ENCODE results near the gene CNOT11. TPM values are rescaled to one million over a fixed set of nuclear protein-coding genes. Genes with fewer than 3 reads are reported as not detected.

The CNOT11 gene
- total and polyA plus RNA-seq, 2 of the 13 experiments (the other 11 are each of a cell fraction or from before 2014, with no cell fraction given): 114 to 209 TPM

DNA sequence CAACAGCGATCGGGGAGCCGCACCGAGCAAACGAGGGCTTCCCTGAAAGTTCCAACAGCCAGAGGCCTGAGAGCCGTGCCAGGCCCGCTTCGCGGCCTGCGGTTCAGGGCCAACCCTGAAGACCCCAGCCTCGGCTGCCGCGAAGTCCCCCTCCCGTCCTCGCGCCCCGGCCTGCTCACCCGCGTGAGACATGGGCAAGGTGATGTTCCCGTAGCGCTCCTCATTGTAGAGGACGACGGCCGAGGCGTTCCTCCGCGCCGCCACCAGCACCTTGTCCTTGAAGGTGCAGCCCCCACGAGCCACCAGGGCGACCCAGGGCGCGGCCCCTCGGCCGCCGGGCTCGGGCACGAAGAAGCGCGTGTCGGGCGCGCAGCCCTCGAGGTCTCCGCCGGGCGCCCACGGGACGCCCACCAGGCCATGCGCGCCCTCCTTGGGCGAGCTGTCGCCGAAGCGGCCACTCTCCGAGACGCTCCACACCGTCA, 55.3 kb downstream of the CNOT11 start (continued):
- TF ChIP-seq SNAI1 (CRISPR knock-in tag; IDR thresholded peaks at IDR 0.05; ENCODE audit: borderline replicate concordance) (no peak; the same call in 1 of the 2 replicates), ISX (CRISPR knock-in tag; conservative IDR thresholded peaks at IDR 0.05) (0 out of 2 replicates have a peak, but pooled peaks have one; percentile 50), ZNF781 (CRISPR knock-in tag; IDR thresholded peaks at IDR 0.05; ENCODE audit: borderline replicate concordance, not compliant biosample characterization) (peak; percentile 23), MEIS2 (CRISPR knock-in tag; IDR thresholded peaks at IDR 0.05) (peak; percentile 15; the same call in 1 of the 2 replicates), ZBTB1 (CRISPR knock-in tag; IDR thresholded peaks at IDR 0.05; ENCODE audit: borderline replicate concordance) (no peak), ZNF558 (CRISPR knock-in tag; IDR thresholded peaks at IDR 0.05; ENCODE audit: borderline replicate concordance) (0 out of 2 replicates have a peak, but pooled peaks have one; percentile 30), ASH2L (IDR thresholded peaks at IDR 0.05; ENCODE audit: insufficient read length, low read depth, low read length) (no peak), ATM (IDR thresholded peaks at IDR 0.05; ENCODE audit: borderline replicate concordance) (no peak), FOSL1 (CRISPR knock-in tag; IDR thresholded peaks at IDR 0.05; ENCODE audit: borderline replicate concordance) (no peak), MTA1 (CRISPR knock-in tag; IDR thresholded peaks at IDR 0.05; ENCODE audit: borderline replicate concordance) (no peak), CENPT (CRISPR knock-in tag; IDR thresholded peaks at IDR 0.05; ENCODE audit: low read depth) (no peak), ZSCAN9 (CRISPR knock-in tag; IDR thresholded peaks at IDR 0.05; ENCODE audit: borderline replicate concordance) (no peak), EP300 (IDR thresholded peaks at IDR 0.05; ENCODE audit: low read depth in 2 of 2, low read length in 2 of 2) (no peak), EP300 (CRISPR knock-in tag; IDR thresholded peaks at IDR 0.05; ENCODE audit: borderline replicate concordance) (no peak), HDAC2 (CRISPR knock-in tag; IDR thresholded peaks at IDR 0.05) (no peak), FOXM1 (CRISPR knock-in tag; IDR thresholded peaks at IDR 0.05) (no peak)
- TF ChIP-seq, protein P1, sequence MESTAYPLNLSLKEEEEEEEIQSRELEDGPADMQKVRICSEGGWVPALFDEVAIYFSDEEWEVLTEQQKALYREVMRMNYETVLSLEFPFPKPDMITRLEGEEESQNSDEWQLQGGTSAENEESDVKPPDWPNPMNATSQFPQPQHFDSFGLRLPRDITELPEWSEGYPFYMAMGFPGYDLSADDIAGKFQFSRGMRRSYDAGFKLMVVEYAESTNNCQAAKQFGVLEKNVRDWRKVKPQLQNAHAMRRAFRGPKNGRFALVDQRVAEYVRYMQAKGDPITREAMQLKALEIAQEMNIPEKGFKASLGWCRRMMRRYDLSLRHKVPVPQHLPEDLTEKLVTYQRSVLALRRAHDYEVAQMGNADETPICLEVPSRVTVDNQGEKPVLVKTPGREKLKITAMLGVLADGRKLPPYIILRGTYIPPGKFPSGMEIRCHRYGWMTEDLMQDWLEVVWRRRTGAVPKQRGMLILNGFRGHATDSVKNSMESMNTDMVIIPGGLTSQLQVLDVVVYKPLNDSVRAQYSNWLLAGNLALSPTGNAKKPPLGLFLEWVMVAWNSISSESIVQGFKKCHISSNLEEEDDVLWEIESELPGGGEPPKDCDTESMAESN (CRISPR knock-in tag; conservative IDR thresholded peaks at IDR 0.05): peak; percentile 49
- TF ChIP-seq, protein P2, sequence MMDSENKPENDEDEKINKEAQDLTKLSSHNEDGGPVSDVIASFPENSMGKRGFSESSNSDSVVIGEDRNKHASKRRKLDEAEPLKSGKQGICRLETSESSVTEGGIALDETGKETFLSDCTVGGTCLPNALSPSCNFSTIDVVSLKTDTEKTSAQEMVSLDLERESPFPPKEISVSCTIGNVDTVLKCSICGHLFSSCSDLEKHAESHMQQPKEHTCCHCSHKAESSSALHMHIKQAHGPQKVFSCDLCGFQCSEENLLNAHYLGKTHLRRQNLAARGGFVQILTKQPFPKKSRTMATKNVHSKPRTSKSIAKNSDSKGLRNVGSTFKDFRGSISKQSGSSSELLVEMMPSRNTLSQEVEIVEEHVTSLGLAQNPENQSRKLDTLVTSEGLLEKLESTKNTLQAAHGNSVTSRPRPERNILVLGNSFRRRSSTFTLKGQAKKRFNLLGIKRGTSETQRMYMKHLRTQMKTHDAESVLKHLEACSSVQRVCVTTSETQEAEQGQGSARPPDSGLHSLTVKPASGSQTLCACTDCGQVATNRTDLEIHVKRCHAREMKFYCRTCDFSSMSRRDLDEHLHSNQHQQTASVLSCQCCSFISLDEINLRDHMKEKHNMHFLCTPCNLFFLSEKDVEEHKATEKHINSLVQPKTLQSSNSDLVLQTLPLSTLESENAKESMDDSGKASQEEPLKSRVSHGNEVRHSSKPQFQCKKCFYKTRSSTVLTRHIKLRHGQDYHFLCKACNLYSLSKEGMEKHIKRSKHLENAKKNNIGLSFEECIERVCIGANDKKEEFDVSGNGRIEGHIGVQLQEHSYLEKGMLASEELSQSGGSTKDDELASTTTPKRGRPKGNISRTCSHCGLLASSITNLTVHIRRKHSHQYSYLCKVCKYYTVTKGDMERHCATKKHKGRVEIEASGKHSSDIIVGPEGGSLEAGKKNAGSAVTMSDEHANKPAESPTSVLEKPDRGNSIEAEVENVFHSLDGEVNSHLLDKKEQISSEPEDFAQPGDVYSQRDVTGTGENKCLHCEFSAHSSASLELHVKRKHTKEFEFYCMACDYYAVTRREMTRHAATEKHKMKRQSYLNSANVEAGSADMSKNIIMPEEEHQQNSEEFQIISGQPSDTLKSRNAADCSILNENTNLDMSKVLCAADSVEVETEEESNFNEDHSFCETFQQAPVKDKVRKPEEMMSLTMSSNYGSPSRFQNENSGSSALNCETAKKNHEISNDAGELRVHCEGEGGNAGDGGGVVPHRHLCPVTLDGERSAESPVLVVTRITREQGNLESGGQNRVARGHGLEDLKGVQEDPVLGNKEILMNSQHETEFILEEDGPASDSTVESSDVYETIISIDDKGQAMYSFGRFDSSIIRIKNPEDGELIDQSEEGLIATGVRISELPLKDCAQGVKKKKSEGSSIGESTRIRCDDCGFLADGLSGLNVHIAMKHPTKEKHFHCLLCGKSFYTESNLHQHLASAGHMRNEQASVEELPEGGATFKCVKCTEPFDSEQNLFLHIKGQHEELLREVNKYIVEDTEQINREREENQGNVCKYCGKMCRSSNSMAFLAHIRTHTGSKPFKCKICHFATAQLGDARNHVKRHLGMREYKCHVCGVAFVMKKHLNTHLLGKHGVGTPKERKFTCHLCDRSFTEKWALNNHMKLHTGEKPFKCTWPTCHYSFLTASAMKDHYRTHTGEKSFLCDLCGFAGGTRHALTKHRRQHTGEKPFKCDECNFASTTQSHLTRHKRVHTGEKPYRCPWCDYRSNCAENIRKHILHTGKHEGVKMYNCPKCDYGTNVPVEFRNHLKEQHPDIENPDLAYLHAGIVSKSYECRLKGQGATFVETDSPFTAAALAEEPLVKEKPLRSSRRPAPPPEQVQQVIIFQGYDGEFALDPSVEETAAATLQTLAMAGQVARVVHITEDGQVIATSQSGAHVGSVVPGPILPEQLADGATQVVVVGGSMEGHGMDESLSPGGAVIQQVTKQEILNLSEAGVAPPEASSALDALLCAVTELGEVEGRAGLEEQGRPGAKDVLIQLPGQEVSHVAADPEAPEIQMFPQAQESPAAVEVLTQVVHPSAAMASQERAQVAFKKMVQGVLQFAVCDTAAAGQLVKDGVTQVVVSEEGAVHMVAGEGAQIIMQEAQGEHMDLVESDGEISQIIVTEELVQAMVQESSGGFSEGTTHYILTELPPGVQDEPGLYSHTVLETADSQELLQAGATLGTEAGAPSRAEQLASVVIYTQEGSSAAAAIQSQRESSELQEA (CRISPR knock-in tag; IDR thresholded peaks at IDR 0.05; ENCODE audit: not compliant biosample characterization): no peak

All from HepG2 (cell line).